Prostate gland (tissue), 2 donors: ENCODE results near the gene PPP2R5C.
A peak's percentile ranks its signal among the peaks of the same experiment; 100 is the strongest.

Experiments used
- POLR2AphosphoS5 ChIP-seq: sonication (generic); formaldehyde crosslinking; IDR thresholded peaks from one replicate; pipeline ENCODE4 v1.6.1; 2017; ENCODE audit warnings: antibody characterized with exemption
- TF ChIP-seq, protein P1 (sequence below), 4 experiments: fragments of 200-600 bp in 2 of 4; fragments of 450-650 bp in 2 of 4; sonication (generic) in 2 of 4; IDR thresholded peaks; 1 replicate in 3 of 4; 2 replicates in 1 of 4; pipeline ENCODE4 v1.5.1; 2016 to 2019; ENCODE audit warnings: antibody characterized with exemption in 4 of 4, mild to moderate bottlenecking in 2 of 4, moderate library complexity in 2 of 4

- TF ChIP-seq, protein P1, sequence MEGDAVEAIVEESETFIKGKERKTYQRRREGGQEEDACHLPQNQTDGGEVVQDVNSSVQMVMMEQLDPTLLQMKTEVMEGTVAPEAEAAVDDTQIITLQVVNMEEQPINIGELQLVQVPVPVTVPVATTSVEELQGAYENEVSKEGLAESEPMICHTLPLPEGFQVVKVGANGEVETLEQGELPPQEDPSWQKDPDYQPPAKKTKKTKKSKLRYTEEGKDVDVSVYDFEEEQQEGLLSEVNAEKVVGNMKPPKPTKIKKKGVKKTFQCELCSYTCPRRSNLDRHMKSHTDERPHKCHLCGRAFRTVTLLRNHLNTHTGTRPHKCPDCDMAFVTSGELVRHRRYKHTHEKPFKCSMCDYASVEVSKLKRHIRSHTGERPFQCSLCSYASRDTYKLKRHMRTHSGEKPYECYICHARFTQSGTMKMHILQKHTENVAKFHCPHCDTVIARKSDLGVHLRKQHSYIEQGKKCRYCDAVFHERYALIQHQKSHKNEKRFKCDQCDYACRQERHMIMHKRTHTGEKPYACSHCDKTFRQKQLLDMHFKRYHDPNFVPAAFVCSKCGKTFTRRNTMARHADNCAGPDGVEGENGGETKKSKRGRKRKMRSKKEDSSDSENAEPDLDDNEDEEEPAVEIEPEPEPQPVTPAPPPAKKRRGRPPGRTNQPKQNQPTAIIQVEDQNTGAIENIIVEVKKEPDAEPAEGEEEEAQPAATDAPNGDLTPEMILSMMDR (IDR thresholded peaks at IDR 0.05) = no peak
- peak; percentile 85 for TF ChIP-seq POLR2AphosphoS5
These were observed 210.8 kb downstream of the PPP2R5C start for GRCh38 chr14:101972126-101972866.
